ENCODE data around the gene SIK2. TPM values are rescaled to one million over a fixed set of nuclear protein-coding genes. Genes with fewer than 3 reads are reported as not detected.

SIK2 gene
- total RNA-seq (10 to 100 TPM; 11.9 to 23.8 (median 17.4) TPM), polyA plus RNA-seq (1 to 10 TPM; 1.7 to 2.9 (median 2.3) TPM)
- long read RNA-seq, donor 1, full-length matches to known transcripts: 2 of 2 reads
- long read RNA-seq, donor 1, partial matches to known transcripts: 0 of 2 reads
- long read RNA-seq, donor 1, other reads (novel, unspliced or antisense): 0 of 2 reads
- long read RNA-seq, donor 2, full-length matches to known transcripts: 2 of 2 reads
- long read RNA-seq, donor 2, partial matches to known transcripts: 0 of 2 reads
- long read RNA-seq, donor 2, other reads (novel, unspliced or antisense): 0 of 2 reads

DNA sequence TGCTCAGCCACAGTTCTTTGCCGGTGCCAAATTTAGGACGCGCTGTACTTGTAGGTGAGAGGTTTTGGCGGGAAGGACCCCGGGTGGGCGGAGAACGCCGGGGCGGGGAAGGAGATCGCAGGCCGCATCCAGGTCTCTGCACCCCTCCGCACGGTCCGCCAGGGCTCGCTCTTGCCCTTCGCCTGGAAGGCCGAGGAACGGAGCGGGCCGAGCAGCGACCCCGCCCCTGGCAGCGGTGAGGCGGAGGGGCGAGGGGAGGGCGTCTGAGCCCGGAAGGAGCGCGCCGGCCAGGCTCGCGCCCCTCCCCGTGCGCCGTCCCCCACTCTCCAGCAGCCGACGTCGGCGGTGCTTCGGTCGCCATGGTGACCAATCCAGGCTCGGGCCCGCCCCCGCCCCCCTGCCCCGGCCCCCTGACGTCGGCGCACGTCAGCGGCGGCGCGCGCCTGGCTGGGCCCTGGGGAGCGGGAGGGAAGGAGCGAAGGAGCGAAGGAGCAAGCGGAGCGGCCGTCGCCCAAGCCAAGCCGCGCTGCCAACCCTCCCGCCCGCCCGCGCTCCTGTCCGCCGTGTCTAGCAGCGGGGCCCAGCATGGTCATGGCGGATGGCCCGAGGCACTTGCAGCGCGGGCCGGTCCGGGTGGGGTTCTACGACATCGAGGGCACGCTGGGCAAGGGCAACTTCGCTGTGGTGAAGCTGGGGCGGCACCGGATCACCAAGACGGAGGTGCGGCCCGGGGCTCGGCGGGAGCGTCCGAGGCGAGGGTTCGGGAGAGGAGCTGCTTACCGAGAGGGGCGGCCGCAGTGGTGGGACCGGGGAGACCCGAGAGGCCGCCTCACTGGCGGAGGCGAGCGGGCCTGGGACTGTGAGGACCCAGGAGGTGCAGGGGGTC is at the start of gene SIK2:
TSS of gene SIK2 (plus strand) at position 471 of the 886 bp plus-strand sequence. CDS start at position 586, 115 bp downstream.
- Histone ChIP-seq H3K4me1 (peaks cover 8 to 53% (median 31%) of the 10 kb centered on the region in 6 donors), H3K27me3 (replicated peaks in 1 of 7) (no peaks in the 10 kb centered on the region), H3K4me3 (peak within 1 kb of the TSS; percentile 76 to 92 (median 86)), H3K36me3 (no peaks in the 10 kb centered on the region), H3K27ac (peak within 1 kb of the TSS; percentile 79 to 95 (median 92)), H3K9me3 (no peaks in the 10 kb centered on the region)
- DNase-seq: peak; percentile 97
- intact Hi-C loops (cut with DNase I; ENCODE audit: low total_unique reads): loop anchor here (5.0 kb wide), 1 partner anchor 175 kb away; no protein-coding TSS in a partner anchor
- TF ChIP-seq POLR2A (IDR thresholded peaks at IDR 0.05): no peak
- TF ChIP-seq, protein P1, sequence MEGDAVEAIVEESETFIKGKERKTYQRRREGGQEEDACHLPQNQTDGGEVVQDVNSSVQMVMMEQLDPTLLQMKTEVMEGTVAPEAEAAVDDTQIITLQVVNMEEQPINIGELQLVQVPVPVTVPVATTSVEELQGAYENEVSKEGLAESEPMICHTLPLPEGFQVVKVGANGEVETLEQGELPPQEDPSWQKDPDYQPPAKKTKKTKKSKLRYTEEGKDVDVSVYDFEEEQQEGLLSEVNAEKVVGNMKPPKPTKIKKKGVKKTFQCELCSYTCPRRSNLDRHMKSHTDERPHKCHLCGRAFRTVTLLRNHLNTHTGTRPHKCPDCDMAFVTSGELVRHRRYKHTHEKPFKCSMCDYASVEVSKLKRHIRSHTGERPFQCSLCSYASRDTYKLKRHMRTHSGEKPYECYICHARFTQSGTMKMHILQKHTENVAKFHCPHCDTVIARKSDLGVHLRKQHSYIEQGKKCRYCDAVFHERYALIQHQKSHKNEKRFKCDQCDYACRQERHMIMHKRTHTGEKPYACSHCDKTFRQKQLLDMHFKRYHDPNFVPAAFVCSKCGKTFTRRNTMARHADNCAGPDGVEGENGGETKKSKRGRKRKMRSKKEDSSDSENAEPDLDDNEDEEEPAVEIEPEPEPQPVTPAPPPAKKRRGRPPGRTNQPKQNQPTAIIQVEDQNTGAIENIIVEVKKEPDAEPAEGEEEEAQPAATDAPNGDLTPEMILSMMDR (IDR thresholded peaks at IDR 0.05 in 8 of 11, conservative IDR thresholded peaks at IDR 0.05 in 3 of 11): peak; percentile 37 to 89 (median 79)
- peak; percentile 90 to 93 (median 93) for TF ChIP-seq POLR2AphosphoS5 (IDR thresholded peaks at IDR 0.05)
- WGBS, 5 donors: 0 to 1% (median 0%) methylated on average over 58 to 100 of the region's 100 CpGs

DNA sequence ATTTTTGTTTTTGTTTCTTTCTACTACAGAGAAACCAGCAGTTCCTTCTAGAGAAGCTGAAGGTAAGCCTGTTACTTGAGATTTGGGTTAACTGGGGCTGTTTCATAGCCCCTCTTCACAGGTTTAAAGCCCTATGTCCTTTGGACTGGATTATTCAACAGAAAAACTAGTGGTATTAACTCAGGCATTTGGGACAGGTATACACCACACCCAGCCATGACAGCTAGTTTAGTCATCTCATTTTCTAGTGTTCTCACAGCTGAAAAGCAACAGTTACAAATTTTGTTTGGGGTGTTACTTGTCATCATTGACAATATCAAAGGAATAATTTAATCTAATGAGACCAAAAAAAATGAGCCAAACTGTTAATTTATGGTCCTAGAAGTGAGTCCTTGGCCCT is 47.7 kb upstream of the SIK2 start:
- H3K27ac ChIP-seq: no peak overlapping the region
- no peak for DNase-seq
- H3K36me3 ChIP-seq: peaks cover 0 to 22% (median 2%) of the 10 kb centered on the region in 6 donors
- H3K4me1 ChIP-seq: no peaks in the 10 kb centered on the region
- TF ChIP-seq POLR2AphosphoS5 (IDR thresholded peaks at IDR 0.05): no peak
- TF ChIP-seq, protein P1 (IDR thresholded peaks at IDR 0.05 in 8 of 11, conservative IDR thresholded peaks at IDR 0.05 in 3 of 11): no peak
- no peak for TF ChIP-seq POLR2A (IDR thresholded peaks at IDR 0.05)
- intact Hi-C loops (cut with DNase I; ENCODE audit: low total_unique reads): no loop called here
- peaks cover 0 to 19% (median 9%) of the 10 kb centered on the region in 8 donors for H3K9me3 ChIP-seq
- H3K27me3 ChIP-seq (replicated peaks in 1 of 7): no peaks in the 10 kb centered on the region
- no peak overlapping the region for H3K4me3 ChIP-seq

DNA sequence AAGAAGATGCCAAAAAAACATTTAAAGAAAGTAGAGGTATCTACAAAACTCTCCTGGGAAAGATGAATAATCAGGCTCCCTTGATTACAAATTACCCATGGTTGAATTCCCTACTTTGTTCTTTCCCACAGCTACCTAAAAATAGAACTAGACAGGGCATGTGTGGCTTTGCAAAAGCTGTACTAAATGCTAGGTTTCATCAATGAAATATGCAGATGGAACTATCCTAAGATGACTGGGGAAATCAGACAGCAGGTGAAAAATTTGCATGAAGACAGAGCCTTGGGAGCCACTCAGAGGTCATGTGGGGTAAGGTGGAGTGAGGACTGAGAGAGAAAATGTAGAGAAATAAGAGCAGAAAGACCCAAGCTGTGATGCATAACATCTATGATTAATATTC is 47.0 kb upstream of the SIK2 start:
- intact Hi-C loops (cut with DNase I; ENCODE audit: low total_unique reads): no loop called here
- DNase-seq: no peak
- Histone ChIP-seq H3K4me3 (no peak overlapping the region), H3K27ac (no peak overlapping the region), H3K27me3 (replicated peaks in 1 of 7) (no peaks in the 10 kb centered on the region), H3K4me1 (no peaks in the 10 kb centered on the region), H3K9me3 (peaks cover 0 to 19% (median 9%) of the 10 kb centered on the region in 8 donors), H3K36me3 (peaks cover 0 to 26% (median 2%) of the 10 kb centered on the region in 6 donors)
- TF ChIP-seq POLR2A (IDR thresholded peaks at IDR 0.05) (no peak), POLR2AphosphoS5 (IDR thresholded peaks at IDR 0.05) (no peak)
- TF ChIP-seq, protein P1 (IDR thresholded peaks at IDR 0.05 in 8 of 11, conservative IDR thresholded peaks at IDR 0.05 in 3 of 11): no peak

Measured in spleen (tissue), 13 donors.